Activated CD8-positive, alpha-beta memory T cell treated with anti-CD3 and anti-CD28 coated beads for 36 hours (primary cell): ENCODE results near the gene KCNN3. TPM values are rescaled to one million over a fixed set of nuclear protein-coding genes. Genes with fewer than 3 reads are reported as not detected.

Source experiments
- CTCF ChIA-PET: fragments of 350-600 bp; sonication (Branson Sonifier 250); formaldehyde crosslinking; loops from one replicate; lab custom pipeline; 2021; ENCODE audit warnings: antibody characterized with exemption; lab: Charles Lee
- POLR2A ChIA-PET: fragments of 350-600 bp; sonication (Branson Sonifier 250); formaldehyde crosslinking; loops from one replicate; lab custom pipeline; 2021; ENCODE audit warnings: antibody characterized with exemption; lab: Charles Lee
- total RNA-seq, 2 experiments: library from RNA; stranded (reverse); gene quantifications; one replicate each; pipeline ENCODE4 v1.2.3, GENCODE V29; 2021

KCNN3 gene
- total RNA-seq, 2 experiments from 2014 or later = 0.10 to 0.30 TPM

DNA sequence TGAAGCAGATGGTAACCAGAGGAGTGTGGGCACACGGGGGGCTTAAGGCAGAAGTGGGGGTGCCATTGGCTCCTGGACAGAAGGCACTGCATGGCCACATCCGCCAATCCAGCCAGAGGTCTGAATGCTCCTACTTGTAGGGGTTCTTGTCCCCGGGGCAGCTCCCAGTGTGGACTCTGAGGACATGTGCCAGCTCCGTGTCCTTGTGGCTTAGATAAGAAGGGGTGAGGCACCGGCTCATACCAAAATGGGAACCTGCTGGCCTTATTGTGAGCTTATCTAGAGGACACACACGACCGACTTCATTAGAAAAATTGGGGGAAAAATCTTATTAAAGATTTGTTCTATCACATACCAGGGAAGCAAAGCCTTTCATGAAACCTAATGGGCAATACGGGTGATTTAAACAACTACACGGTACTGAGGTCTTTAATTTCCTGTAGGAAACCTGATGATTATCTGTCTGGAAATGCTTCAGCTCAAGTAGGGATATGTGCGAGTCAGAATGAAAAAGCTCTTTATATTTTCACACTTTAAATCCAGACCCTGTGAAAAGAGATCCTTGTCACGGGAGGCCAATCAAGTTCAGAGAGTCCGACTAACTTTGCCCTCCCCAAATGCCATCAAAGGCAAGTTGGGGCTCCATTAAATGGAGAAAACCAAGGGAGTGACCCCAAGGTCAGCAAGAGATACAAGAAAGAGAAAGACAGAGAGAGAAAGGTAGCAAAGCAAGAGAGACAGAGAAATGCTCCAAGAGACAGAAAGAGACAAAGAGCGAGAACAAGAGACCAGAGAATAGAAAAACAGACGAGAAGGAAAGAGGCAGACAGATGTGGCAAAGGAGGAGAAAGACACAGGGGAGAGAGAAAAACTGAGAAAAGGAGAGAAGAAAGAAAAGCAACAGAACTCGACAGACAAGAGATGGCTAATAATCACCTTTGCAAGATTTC, 14.1 kb upstream of the KCNN3 start:
- ChIA-PET POLR2A (no interaction called here), CTCF (interaction anchor here (0.6 kb wide), 1 partner anchor 239 kb away, joined by 3 read pairs; no protein-coding TSS in a partner anchor)

- POLR2A ChIA-PET = no interaction called here
- CTCF ChIA-PET = interaction anchor here (0.5 to 1.6 kb wide), 4 partner anchors 10 to 288 kb away, joined by 3 to 5 read pairs (median 3); no protein-coding TSS in a partner anchor
Measured at GRCh38 chr1:154881820-154882535, 11.9 kb upstream of the KCNN3 start.

DNA sequence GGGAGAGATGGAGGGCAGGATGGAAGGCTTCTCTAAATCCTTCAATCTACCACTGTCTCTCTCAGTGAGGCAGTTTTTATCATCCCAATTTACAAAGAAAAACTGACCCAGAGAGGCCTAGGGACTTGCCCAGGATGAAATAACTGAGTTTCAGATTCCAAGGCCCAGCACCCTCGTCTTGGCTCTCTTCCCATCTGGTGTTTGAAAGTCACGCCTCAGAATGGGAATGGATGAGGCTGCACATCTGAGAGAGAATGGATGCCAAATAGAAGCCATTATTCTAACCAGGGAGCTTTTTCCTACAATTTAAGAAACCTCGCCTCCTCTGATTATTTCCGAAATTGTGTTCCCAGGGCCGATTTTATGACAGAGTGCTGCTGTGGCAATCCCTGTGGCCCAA, 10.6 kb upstream of the KCNN3 start:
- ChIA-PET CTCF (interaction anchor here (1.2 to 1.6 kb wide), 2 partner anchors 9 to 211 kb away, joined by 3 to 5 read pairs; no protein-coding TSS in a partner anchor), POLR2A (no interaction called here)

GRCh38 chr1:154879038-154879421, 8.9 kb upstream of the KCNN3 start:
- ChIA-PET POLR2A (no interaction called here), CTCF (interaction anchor here (0.6 to 3.3 kb wide), 30 partner anchors 8 to 398 kb away, joined by 3 to 24 read pairs (median 4); partner anchors contain the start of gene KCNN3)

DNA sequence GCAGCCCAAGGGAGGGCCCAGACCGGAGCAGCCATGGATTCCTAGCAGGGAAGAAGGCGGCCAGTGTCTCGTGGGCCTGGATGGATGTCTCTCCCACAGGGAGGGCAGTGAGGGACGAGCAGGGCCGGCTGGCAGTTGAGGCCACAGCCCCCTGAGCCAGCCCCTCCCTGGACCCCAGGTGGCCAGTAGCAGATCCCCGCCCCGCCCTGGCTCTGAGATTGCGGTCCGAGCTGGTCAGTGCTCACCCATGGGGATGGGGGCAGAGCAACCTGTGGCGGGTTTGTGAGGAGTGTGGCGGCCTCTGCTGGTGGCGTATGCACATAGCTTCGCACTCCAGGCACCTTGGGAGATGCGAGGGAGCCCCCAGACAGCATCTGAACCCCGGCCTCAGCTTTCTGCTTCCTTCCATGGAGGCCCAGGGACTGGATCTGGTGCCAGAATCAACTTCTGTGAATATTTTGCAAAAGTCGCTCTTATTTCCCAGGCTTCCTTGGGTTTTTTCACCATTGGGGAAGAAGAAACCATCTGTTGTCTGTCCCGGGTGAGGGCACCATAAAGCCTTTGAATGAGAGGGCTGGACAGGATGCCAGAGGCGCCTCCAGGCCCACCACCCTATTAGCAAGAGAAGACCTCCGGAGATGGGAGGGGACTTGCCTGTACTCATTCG, 8.4 kb upstream of the KCNN3 start:
- ChIA-PET POLR2A (no interaction called here), CTCF (interaction anchor here (0.6 to 3.3 kb wide), 31 partner anchors 8 to 398 kb away, joined by 3 to 24 read pairs (median 4); partner anchors contain the start of gene KCNN3)

DNA sequence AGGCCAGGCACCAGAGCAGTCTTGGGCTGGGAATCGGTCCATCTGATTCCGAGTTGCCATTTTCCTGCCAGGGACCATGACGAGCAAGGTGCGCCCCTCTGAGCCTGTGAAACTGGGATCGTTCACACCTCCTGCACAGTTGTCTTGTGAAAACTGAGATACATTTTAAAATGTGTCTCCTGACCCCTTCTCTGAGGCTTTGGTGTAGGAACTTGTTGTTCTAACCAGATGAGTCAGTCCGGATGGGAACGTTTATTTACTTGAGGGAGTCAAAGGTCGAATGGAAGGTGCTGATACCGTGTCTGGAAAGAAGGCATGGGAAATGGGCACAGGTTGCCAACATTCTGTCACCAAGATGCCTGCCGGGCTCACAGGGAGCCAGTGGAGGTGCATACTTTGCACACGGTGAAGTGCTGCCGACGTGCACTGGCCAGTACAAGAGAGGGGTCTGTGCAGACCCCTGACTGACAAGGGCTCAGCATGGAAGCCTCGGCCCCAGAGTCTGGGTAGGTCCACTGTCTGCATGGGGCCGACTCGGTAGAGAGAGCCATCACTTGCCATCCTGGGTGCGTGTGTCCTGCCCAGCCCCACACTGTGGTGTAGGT, 7.4 kb upstream of the KCNN3 start:
- ChIA-PET CTCF (interaction anchor here (0.7 to 3.3 kb wide), 7 partner anchors 11 to 208 kb away, joined by 3 to 24 read pairs (median 4); no protein-coding TSS in a partner anchor), POLR2A (no interaction called here)

- ChIA-PET CTCF (interaction anchor here (2.0 to 3.3 kb wide), 2 partner anchors 11 to 208 kb away, joined by 5 to 24 read pairs; no protein-coding TSS in a partner anchor), POLR2A (no interaction called here)
Measured at GRCh38 chr1:154876842-154877369, 6.8 kb upstream of the KCNN3 start.

GRCh38 chr1:154874465-154874864, 4.4 kb upstream of the KCNN3 start:
- ChIA-PET POLR2A (no interaction called here), CTCF (interaction anchor here (0.7 to 2.0 kb wide), 3 partner anchors 8 to 114 kb away, joined by 3 to 5 read pairs (median 3); no protein-coding TSS in a partner anchor)

DNA sequence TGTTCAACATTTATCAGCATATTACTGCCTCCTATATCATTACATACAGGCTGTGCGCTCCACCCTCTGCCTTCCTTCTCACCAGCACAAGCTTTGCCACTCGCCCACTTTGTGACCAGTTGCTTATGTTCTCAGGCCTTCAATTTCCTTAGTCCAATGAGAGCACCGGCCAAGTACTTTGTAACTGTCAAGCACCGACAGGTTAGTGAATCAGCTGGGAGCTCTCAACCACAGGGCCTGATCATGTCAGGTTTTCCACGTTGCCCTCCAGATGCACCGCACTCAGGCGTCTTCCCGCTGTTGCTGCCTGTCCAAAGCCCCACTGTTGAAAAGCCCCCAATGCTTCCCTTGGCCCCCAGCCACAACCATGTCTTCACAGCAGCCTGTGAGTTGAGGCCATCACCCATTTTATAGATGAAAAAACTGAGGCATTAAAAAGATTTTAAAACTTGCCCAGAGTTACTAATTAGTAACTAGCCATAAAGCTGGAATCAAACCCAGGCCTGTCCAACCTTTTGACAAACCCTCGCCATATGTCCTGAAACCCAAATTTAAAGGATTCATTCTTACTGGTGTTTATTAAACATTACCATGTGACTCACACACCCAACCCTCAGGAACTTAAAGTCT, 3.4 kb upstream of the KCNN3 start:
- ChIA-PET CTCF (interaction anchor here (0.7 to 1.2 kb wide), 3 partner anchors 11 to 204 kb away, joined by 3 read pairs; no protein-coding TSS in a partner anchor), POLR2A (no interaction called here)

- CTCF ChIA-PET = interaction anchor here (1.5 kb wide), 1 partner anchor 10 kb away, joined by 3 read pairs; no protein-coding TSS in a partner anchor
Measured at GRCh38 chr1:154871374-154871773, 1.3 kb upstream of the KCNN3 start.

DNA sequence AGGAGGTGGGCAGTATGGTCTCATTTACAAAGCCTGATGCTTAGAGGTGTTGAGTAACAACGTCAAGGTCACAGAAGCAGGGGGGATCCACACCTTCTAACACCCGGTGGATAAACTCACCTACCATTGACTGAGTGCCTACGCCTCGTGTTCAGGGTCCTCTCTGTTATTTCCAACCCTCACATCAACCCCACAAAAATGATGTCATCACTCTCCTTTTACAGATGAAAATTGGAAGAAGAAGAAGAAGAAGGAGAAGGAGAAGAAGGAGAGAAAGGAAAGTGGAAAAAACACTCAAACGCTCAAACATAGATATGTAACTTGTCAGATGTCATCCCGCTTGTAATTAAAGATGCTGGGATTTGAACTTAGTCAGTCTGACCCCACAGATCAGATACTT, 653 bp upstream of the KCNN3 start:
- CTCF ChIA-PET = interaction anchor here (1.0 kb wide), 1 partner anchor 8 kb away, joined by 4 read pairs; no protein-coding TSS in a partner anchor
- POLR2A ChIA-PET = no interaction called here

More at GRCh38 chr1:154871374-154871773, 1.3 kb upstream of the KCNN3 start:
- POLR2A ChIA-PET = no interaction called here

GRCh38 chr1:154869351-154870114, 548 bp downstream of the KCNN3 start:
- CTCF ChIA-PET = interaction anchor here (0.7 to 1.2 kb wide), 3 partner anchors 9 to 192 kb away, joined by 3 to 4 read pairs (median 3); no protein-coding TSS in a partner anchor
- POLR2A ChIA-PET = interaction anchor here (0.5 to 0.6 kb wide), 2 partner anchors 18 to 44 kb away, joined by 3 to 10 read pairs; no protein-coding TSS in a partner anchor

- CTCF ChIA-PET = interaction anchor here (0.6 to 1.1 kb wide), 2 partner anchors 77 to 232 kb away, joined by 3 read pairs; no protein-coding TSS in a partner anchor
- POLR2A ChIA-PET = interaction anchor here (0.6 kb wide), 1 partner anchor 23 kb away, joined by 4 read pairs; no protein-coding TSS in a partner anchor
Measured at GRCh38 chr1:154867841-154868605, 2.1 kb downstream of the KCNN3 start.

DNA sequence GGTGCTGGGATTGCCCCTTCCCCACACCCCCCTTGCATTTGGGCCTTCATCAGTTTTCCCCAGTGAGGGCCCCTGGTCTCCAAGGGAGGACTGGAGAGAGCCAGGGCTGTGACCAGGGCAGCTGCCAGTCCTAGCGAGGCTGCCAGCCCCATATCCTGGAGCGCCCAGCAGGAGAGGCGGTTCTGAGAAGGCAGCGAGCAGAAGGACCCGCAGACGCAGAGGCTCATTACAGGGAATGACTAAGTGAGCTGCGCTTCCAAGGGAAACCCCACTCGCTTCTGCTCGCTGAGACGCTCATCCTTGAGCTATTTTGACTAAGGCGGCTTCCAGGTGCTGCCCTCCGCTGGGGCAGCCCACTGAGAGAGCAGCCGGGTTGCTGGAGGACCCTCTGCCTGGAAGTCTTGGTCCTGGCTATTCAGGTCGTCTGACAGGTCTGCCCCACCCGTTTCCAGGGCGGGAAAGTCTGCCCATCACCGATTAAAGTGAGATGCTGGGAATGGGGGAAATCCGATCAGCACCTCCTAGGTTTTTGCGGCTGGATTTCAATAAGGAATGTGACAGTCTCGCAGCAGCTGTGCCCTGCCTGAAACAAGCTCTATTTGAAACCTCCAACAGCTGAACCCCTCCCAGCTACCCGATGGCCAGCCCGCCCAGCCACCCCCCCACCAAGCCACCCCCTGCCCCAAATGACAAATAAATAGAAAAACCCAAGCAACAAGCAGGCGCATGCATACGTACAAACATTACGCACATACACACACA, 2.8 kb downstream of the KCNN3 start:
- ChIA-PET POLR2A (no interaction called here), CTCF (interaction anchor here (1.1 to 2.0 kb wide), 6 partner anchors 8 to 200 kb away, joined by 3 to 5 read pairs (median 4); no protein-coding TSS in a partner anchor)
